ENCODE data around the gene UBE2Q2. TPM values are rescaled to one million over a fixed set of nuclear protein-coding genes. Genes with fewer than 3 reads are reported as not detected.

The UBE2Q2 gene
- total and polyA plus RNA-seq, 10 donors: 22.9 to 38.0 (median 30.8) TPM

GRCh38 chr15:75872403-75872990 is 29.2 kb downstream of the UBE2Q2 start:
- intact Hi-C loops (cut with DNase I; ENCODE audit: low total_unique reads): no loop called here
- no peak for TF ChIP-seq POLR2AphosphoS5 (IDR thresholded peaks at IDR 0.05)
- no peak for TF ChIP-seq POLR2A (IDR thresholded peaks at IDR 0.05)
- TF ChIP-seq CTCF (IDR thresholded peaks at IDR 0.05 in 8 of 11, conservative IDR thresholded peaks at IDR 0.05 in 3 of 11): no peak
- Histone ChIP-seq H3K4me1 (peaks cover 0 to 24% (median 14%) of the 10 kb centered on the region in 6 donors), H3K27me3 (replicated peaks in 1 of 7) (no peaks in the 10 kb centered on the region), H3K4me3 (no peak overlapping the region), H3K9me3 (no peaks in the 10 kb centered on the region), H3K27ac (no peak overlapping the region), H3K36me3 (peaks cover 0 to 67% (median 26%) of the 10 kb centered on the region in 6 donors)
- no peak for DNase-seq
- WGBS, 5 donors: 87 to 94% (median 90%) methylated on average over 4 of the region's 4 CpGs

GRCh38 chr15:75884041-75884440 is 40.8 kb downstream of the UBE2Q2 start:
- 55 to 85% (median 71%) methylated on average over 1 of the region's 1 CpG for WGBS, 5 donors
- intact Hi-C loops (cut with DNase I; ENCODE audit: low total_unique reads): no loop called here
- H3K4me1 ChIP-seq: no peaks in the 10 kb centered on the region

GRCh38 chr15:75887178-75887577 is 43.9 kb downstream of the UBE2Q2 start:
- peaks cover 0 to 86% (median 6%) of the 10 kb centered on the region in 6 donors for H3K36me3 ChIP-seq
- DNase-seq: no peak
- no peak overlapping the region for H3K27ac ChIP-seq
- WGBS, 5 donors: 96 to 100% (median 100%) methylated on average over 1 of the region's 1 CpG
- H3K4me1 ChIP-seq: no peaks in the 10 kb centered on the region
- intact Hi-C loops (cut with DNase I; ENCODE audit: low total_unique reads): no loop called here
- no peak for TF ChIP-seq POLR2A (IDR thresholded peaks at IDR 0.05)
- TF ChIP-seq CTCF (IDR thresholded peaks at IDR 0.05 in 8 of 11, conservative IDR thresholded peaks at IDR 0.05 in 3 of 11): no peak
- no peak for TF ChIP-seq POLR2AphosphoS5 (IDR thresholded peaks at IDR 0.05)
- H3K9me3 ChIP-seq: no peaks in the 10 kb centered on the region
- H3K27me3 ChIP-seq (replicated peaks in 1 of 7): no peaks in the 10 kb centered on the region
- no peak overlapping the region for H3K4me3 ChIP-seq

More at GRCh38 chr15:75884041-75884440, 40.8 kb downstream of the UBE2Q2 start:
- DNase-seq: no peak
- no peaks in the 10 kb centered on the region for H3K9me3 ChIP-seq
- TF ChIP-seq POLR2AphosphoS5 (IDR thresholded peaks at IDR 0.05) (no peak), POLR2A (IDR thresholded peaks at IDR 0.05) (no peak), CTCF (IDR thresholded peaks at IDR 0.05 in 8 of 11, conservative IDR thresholded peaks at IDR 0.05 in 3 of 11) (no peak)
- no peaks in the 10 kb centered on the region for H3K27me3 ChIP-seq (replicated peaks in 1 of 7)
- H3K27ac ChIP-seq: no peak overlapping the region
- H3K36me3 ChIP-seq: peaks cover 0 to 92% (median 14%) of the 10 kb centered on the region in 6 donors
- H3K4me3 ChIP-seq: no peak overlapping the region

GRCh38 chr15:75891895-75892294 is 48.6 kb downstream of the UBE2Q2 start:
- Histone ChIP-seq H3K4me3 (no peak overlapping the region), H3K9me3 (no peaks in the 10 kb centered on the region), H3K27me3 (replicated peaks in 1 of 7) (no peaks in the 10 kb centered on the region), H3K27ac (no peak overlapping the region), H3K4me1 (no peaks in the 10 kb centered on the region), H3K36me3 (peaks cover 0 to 67% (median 2%) of the 10 kb centered on the region in 6 donors)
- intact Hi-C loops (cut with DNase I; ENCODE audit: low total_unique reads): no loop called here
- TF ChIP-seq POLR2A (IDR thresholded peaks at IDR 0.05) (no peak), CTCF (IDR thresholded peaks at IDR 0.05 in 8 of 11, conservative IDR thresholded peaks at IDR 0.05 in 3 of 11) (no peak), POLR2AphosphoS5 (IDR thresholded peaks at IDR 0.05) (no peak)
- no peak for DNase-seq

Measured in spleen (tissue), 11 donors.